Endodermal cell (in vitro differentiated cells): ENCODE data around the gene ARHGAP26. TPM values are rescaled to one million over a fixed set of nuclear protein-coding genes. Genes with fewer than 3 reads are reported as not detected.
A peak's percentile ranks its signal among the peaks of the same experiment; 100 is the strongest.

ENCODE experiments used
- DNase-seq: peaks from one replicate; pipeline ENCODE4 v3.0.0-alpha.2; 2017
- H3K27ac ChIP-seq: 2 replicates; pipeline ENCODE4 v1.5.1; 2013; ENCODE audit warnings: mild to moderate bottlenecking, low read depth, low read length, moderate library complexity
- H3K27me3 ChIP-seq: 2 replicates; pipeline ENCODE4 v1.6.1; 2013; ENCODE audit warnings: mild to moderate bottlenecking, low read length, moderate library complexity; ENCODE audit not compliant: insufficient read depth, control insufficient read depth, poor library complexity, severe bottlenecking
- H3K36me3 ChIP-seq: 2 replicates; pipeline ENCODE4 v1.7.0; 2013; ENCODE audit warnings: mild to moderate bottlenecking, low read length, moderate library complexity; ENCODE audit not compliant: control insufficient read depth, insufficient read depth
- H3K4me1 ChIP-seq: one replicate; pipeline ENCODE4 v1.7.0; 2013; ENCODE audit warnings: low read length; ENCODE audit not compliant: control insufficient read depth, insufficient read depth
- H3K4me3 ChIP-seq: 2 replicates; pipeline ENCODE4 v1.5.1; 2013; ENCODE audit warnings: mild to moderate bottlenecking, low read length, moderate library complexity
- H3K9ac ChIP-seq: 2 replicates; pipeline ENCODE4 v1.6.1; 2013; ENCODE audit warnings: mild to moderate bottlenecking, low read length, moderate library complexity; ENCODE audit not compliant: poor library complexity, severe bottlenecking; ENCODE audit errors: extremely low read depth
- H3K9me3 ChIP-seq: 2 replicates; pipeline ENCODE4 v1.6.1; 2013; ENCODE audit warnings: mild to moderate bottlenecking, low read length, moderate library complexity; ENCODE audit not compliant: control insufficient read depth
- H3K27ac Mint-ChIP-seq: 2 replicates; pipeline ENCODE4 v1.8.0; 2020; ENCODE audit warnings: mixed read lengths
- H3K27me3 Mint-ChIP-seq: 2 replicates; pipeline ENCODE4 v1.8.0; 2021; ENCODE audit warnings: mild to moderate bottlenecking, mixed read lengths; ENCODE audit not compliant: insufficient read depth
- H3K36me3 Mint-ChIP-seq: 2 replicates; pipeline ENCODE4 v1.8.0; 2020; ENCODE audit warnings: low read depth, mixed read lengths
- H3K4me1 Mint-ChIP-seq: 2 replicates; pipeline ENCODE4 v1.8.0; 2020; ENCODE audit warnings: mixed read lengths
- H3K4me3 Mint-ChIP-seq: 2 replicates; pipeline ENCODE4 v1.8.0; 2020; ENCODE audit warnings: mild to moderate bottlenecking, moderate library complexity, mixed read lengths
- H3K9me3 Mint-ChIP-seq: 2 replicates; pipeline ENCODE4 v1.8.0; 2020; ENCODE audit warnings: mild to moderate bottlenecking, mixed read lengths
- CTCF ChIP-seq: fragments of 200-600 bp; sonication (generic); conservative IDR thresholded peaks from 2 replicates; pipeline ENCODE4 v1.5.0; 2021; ENCODE audit warnings: antibody characterized with exemption, mild to moderate bottlenecking
- WGBS, 2 experiments: methylation state at CpG; one replicate each; pipeline versions ENCODE4 v1.1.5 to v1.1.7; 2013; ENCODE audit warnings: missing lambda C conversion rate in 2 of 2, mixed read lengths in 1 of 2; ENCODE audit not compliant: insufficient coverage in 1 of 2, insufficient read length in 1 of 2; 5-methylcytosine and 5-hydroxymethylcytosine counted together
- total RNA-seq, 2 donors: library from RNA; stranded (reverse); fragmentation: NEBNext Ultra II Directional in 1 of 2; extraction: Animal tissue kit (Norgen Biotek cat#: 25700) in 1 of 2; gene quantifications; 2 replicates in 1 of 2; 3 replicates in 1 of 2; pipeline ENCODE4 v1.2.1, GENCODE V29; 2021

Gene ARHGAP26
- total RNA-seq, 2 donors from 2014 or later, result 49.2 to 60.5 TPM

GRCh38 chr5:143228597-143229293 lies 458.6 kb downstream of the ARHGAP26 start:
- TF ChIP-seq CTCF, result no peak
- Histone ChIP-seq H3K4me3 (no peak overlapping the region), H3K4me1 (peaks cover 4% of the 10 kb centered on the region), H3K27me3 (no peaks in the 10 kb centered on the region), H3K27ac (no peak overlapping the region), H3K9ac (no peak overlapping the region), H3K9me3 (no peaks in the 10 kb centered on the region), H3K36me3 (no peaks in the 10 kb centered on the region)
- Mint-ChIP-seq H3K9me3 (no peaks in the 10 kb centered on the region), H3K36me3 (peaks cover 7% of the 10 kb centered on the region), H3K27ac (no peak overlapping the region), H3K4me3 (no peak overlapping the region), H3K27me3 (peaks cover under 1% of the 10 kb centered on the region), H3K4me1 (peaks cover 18% of the 10 kb centered on the region)
- WGBS, 2 experiments, result 91 to 94% methylated on average over 4 to 8 of the region's 8 CpGs
- DNase-seq, result no peak

DNA sequence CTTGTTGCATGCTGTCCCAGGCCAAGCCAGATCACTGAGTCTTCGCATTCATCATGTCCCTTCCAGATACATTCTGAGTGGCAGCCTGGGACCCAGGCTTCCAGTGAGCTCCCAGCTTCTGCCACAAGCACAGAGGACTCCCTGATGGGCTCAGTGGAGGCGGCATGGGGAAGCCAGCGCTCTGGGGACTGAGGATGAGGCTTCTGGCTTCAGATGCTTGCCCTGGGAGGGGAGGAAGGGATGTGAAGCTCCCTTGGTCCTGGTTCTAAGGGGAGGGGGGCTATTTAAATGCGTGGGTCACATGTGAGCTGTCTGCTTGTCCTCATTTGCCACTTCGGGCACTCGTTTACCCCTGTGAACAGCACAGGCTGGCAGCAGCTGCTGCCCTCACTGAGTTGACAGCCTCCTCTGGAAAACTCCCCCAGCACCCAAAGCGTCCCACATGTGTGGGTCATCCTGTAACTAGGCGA lies 459.3 kb downstream of the ARHGAP26 start:
- Mint-ChIP-seq H3K4me3 (no peak overlapping the region), H3K36me3 (peaks cover 6% of the 10 kb centered on the region), H3K27ac (no peak overlapping the region), H3K27me3 (peaks cover 3% of the 10 kb centered on the region), H3K4me1 (peaks cover 20% of the 10 kb centered on the region), H3K9me3 (no peaks in the 10 kb centered on the region)
- Histone ChIP-seq H3K4me1 (peaks cover 4% of the 10 kb centered on the region), H3K9ac (no peak overlapping the region), H3K27ac (no peak overlapping the region), H3K4me3 (no peak overlapping the region), H3K27me3 (no peaks in the 10 kb centered on the region), H3K9me3 (no peaks in the 10 kb centered on the region), H3K36me3 (no peaks in the 10 kb centered on the region)
- 85 to 86% methylated on average over 2 to 8 of the region's 8 CpGs for WGBS, 2 experiments
- peak; percentile 58 for DNase-seq
- no peak for TF ChIP-seq CTCF

GRCh38 chr5:143229896-143230675 lies 459.9 kb downstream of the ARHGAP26 start:
- Mint-ChIP-seq H3K27ac (no peak overlapping the region), H3K9me3 (no peaks in the 10 kb centered on the region), H3K4me3 (no peak overlapping the region), H3K36me3 (peaks cover 1% of the 10 kb centered on the region), H3K27me3 (peaks cover 3% of the 10 kb centered on the region), H3K4me1 (peaks cover 16% of the 10 kb centered on the region)
- WGBS, 2 experiments, result 75% methylated on average over 8 to 10 of the region's 10 CpGs
- no peaks in the 10 kb centered on the region for H3K36me3 ChIP-seq
- H3K9ac ChIP-seq, result no peak overlapping the region
- peaks cover 4% of the 10 kb centered on the region for H3K4me1 ChIP-seq
- DNase-seq, result peak; percentile 66
- no peak for TF ChIP-seq CTCF
- H3K4me3 ChIP-seq, result no peak overlapping the region
- H3K27ac ChIP-seq, result no peak overlapping the region
- H3K27me3 ChIP-seq, result no peaks in the 10 kb centered on the region
- no peaks in the 10 kb centered on the region for H3K9me3 ChIP-seq
